Testis (tissue), 3 donors: ENCODE measurements around the gene KLF17. TPM values are rescaled to one million over a fixed set of nuclear protein-coding genes. Genes with fewer than 3 reads are reported as not detected.

ENCODE experiments used
- DNase-seq: peaks from one replicate; pipeline ENCODE4 v3.0.0-alpha.2; 2019
- H3K27ac ChIP-seq, 2 donors: fragments of 200-600 bp; sonication (generic); one replicate each; pipeline ENCODE4 v1.5.1; 2019
- H3K27me3 ChIP-seq: fragments of 200-600 bp; sonication (generic); one replicate; pipeline ENCODE4 v1.5.1; 2019
- H3K36me3 ChIP-seq: fragments of 200-600 bp; sonication (generic); one replicate; pipeline ENCODE4 v1.5.1; 2017; ENCODE audit warnings: low read depth; ENCODE audit errors: missing control alignments
- H3K4me1 ChIP-seq: fragments of 200-600 bp; sonication (generic); one replicate; pipeline ENCODE4 v1.5.1; 2019
- H3K4me3 ChIP-seq, 2 donors: fragments of 200-600 bp; sonication (generic); one replicate each; pipeline ENCODE4 v1.5.1; 2017 to 2019
- H3K9me3 ChIP-seq: fragments of 200-600 bp; sonication (generic); one replicate; pipeline ENCODE4 v1.5.1; 2017
- CTCF ChIP-seq, 3 experiments: fragments of 450-650 bp in 2 of 3; fragments of 200-600 bp in 1 of 3; sonication (generic) in 1 of 3; IDR thresholded peaks; one replicate each; pipeline ENCODE4 v1.5.1; 2016 to 2019; ENCODE audit warnings: antibody characterized with exemption in 3 of 3, mild to moderate bottlenecking in 2 of 3, moderate library complexity in 1 of 3
- POLR2A ChIP-seq: fragments of 450-650 bp; IDR thresholded peaks from one replicate; pipeline ENCODE4 v1.6.1; 2017; ENCODE audit warnings: antibody characterized with exemption, mild to moderate bottlenecking, moderate library complexity
- WGBS, 2 donors: methylation state at CpG; one replicate each; pipeline ENCODE4 v1.1.5; 2018; 5-methylcytosine and 5-hydroxymethylcytosine counted together
- intact Hi-C: fragments of 100-400 bp; cut with DNase I; formaldehyde crosslinking; loops from one replicate; pipeline ENCODE4 v1.15.1; 2023; ENCODE audit warnings: low total_unique reads
- polyA plus RNA-seq: library from polyadenylated mRNA; stranded (reverse); fragments of 350-450 nt; fragmentation: Illumina TruSeq; extraction: RNeasy Lipid Tissue Mini Kit (QIAGEN cat#74804); gene quantifications from one replicate; pipeline ENCODE4 v1.2.3, GENCODE V29; 2014; ENCODE audit warnings: low read depth, low replicate concordance; ENCODE audit not compliant: insufficient read depth
- total RNA-seq, 2 donors: library from RNA; depleted of rRNA; stranded (reverse); fragments of >200 nt; gene quantifications; one replicate each; pipeline ENCODE4 v1.2.3, GENCODE V29; 2016

KLF17 gene
- total and polyA plus RNA-seq, 3 donors from 2014 or later = 5.2 to 21.8 (median 7.6) TPM

DNA sequence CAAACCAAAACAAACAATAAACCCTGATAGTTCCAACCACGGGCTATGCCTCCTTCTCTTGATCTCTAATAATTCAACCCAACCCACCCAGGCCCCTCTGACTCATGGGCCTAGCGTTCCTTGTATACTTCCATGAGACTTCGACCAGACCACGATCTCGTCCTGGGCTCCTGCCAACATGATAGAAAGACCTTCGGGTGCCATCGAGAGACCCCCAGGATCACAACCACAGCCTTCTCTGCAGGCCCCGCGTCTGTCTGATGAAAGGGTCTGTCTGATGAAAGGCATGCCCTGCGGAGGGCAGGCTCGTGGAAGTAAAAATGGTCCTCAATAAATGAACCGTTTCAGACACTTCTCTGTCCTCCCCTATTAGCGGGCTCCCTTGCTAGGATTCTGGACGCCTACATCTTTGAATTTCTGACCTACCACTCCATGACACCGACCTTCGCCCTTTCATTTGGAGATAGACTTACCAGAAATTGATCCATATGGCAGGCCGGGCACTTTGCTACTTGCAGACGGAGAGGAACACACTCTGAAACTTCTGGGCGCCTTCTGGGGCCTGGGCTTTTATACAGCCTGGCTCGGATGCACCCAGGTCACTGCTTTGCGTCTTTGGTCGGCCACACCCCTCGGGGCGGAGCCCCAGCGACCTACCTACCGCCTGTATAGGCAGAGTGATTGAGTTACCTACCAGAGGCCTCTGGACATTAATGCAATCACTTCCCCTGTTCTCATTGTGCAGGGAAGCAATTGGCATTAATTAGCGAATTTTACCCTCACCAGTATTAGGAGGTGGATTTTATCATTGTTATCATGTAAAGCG lies 28.1 kb downstream of the KLF17 start:
- no peaks in the 10 kb centered on the region for H3K4me1 ChIP-seq
- intact Hi-C loops = no loop called here
- no peaks in the 10 kb centered on the region for H3K36me3 ChIP-seq
- H3K4me3 ChIP-seq = no peak overlapping the region
- WGBS, 2 donors = 67 to 80% methylated on average over 28 of the region's 28 CpGs
- no peaks in the 10 kb centered on the region for H3K27me3 ChIP-seq
- H3K27ac ChIP-seq = no peak overlapping the region
- no peaks in the 10 kb centered on the region for H3K9me3 ChIP-seq
- DNase-seq = no peak
- TF ChIP-seq CTCF (IDR thresholded peaks at IDR 0.05) (no peak), POLR2A (no peak)

- TF ChIP-seq CTCF (IDR thresholded peaks at IDR 0.05) = no peak
- TF ChIP-seq POLR2A = no peak
- Histone ChIP-seq H3K27me3 (no peaks in the 10 kb centered on the region), H3K27ac (no peak overlapping the region), H3K4me1 (no peaks in the 10 kb centered on the region), H3K36me3 (no peaks in the 10 kb centered on the region), H3K9me3 (no peaks in the 10 kb centered on the region), H3K4me3 (no peak overlapping the region)
- 80 to 86% methylated on average over 3 of the region's 3 CpGs for WGBS, 2 donors
- no peak for DNase-seq
- intact Hi-C loops = no loop called here
Observed at GRCh38 chr1:44147582-44147981, 29.0 kb downstream of the KLF17 start.

- WGBS, 2 donors = 75 to 77% methylated on average over 6 of the region's 6 CpGs
- no peak for DNase-seq
Observed at GRCh38 chr1:44151332-44151731, 32.7 kb downstream of the KLF17 start.

DNA sequence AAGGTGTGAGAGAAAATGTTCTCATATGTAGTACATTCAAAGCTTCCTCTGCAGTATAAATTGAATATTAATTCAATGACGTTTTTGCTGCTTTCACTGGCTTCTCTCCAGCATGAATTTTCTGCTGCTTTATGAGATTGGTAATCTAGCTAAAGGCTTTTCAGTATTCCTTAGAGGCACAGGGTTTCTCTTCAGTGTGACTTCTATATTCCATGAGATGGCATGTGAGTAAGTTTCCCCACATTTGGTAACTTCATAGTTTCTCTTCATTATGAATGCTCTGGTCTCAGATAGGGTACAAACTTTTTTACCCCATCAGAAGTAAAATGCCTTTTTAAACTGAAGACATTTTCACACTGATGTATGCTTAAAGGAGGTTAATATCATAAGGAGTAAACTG lies 33.2 kb downstream of the KLF17 start:
- no peaks in the 10 kb centered on the region for H3K4me1 ChIP-seq
- H3K27me3 ChIP-seq = no peaks in the 10 kb centered on the region
- H3K4me3 ChIP-seq = no peak overlapping the region
- H3K27ac ChIP-seq = no peak overlapping the region
- TF ChIP-seq CTCF (IDR thresholded peaks at IDR 0.05) (no peak), POLR2A (no peak)
- intact Hi-C loops = no loop called here
- H3K9me3 ChIP-seq = no peaks in the 10 kb centered on the region
- no peaks in the 10 kb centered on the region for H3K36me3 ChIP-seq
- 38 to 48% methylated on average over 1 of the region's 1 CpG for WGBS, 2 donors
- DNase-seq = no peak

More at GRCh38 chr1:44151332-44151731, 32.7 kb downstream of the KLF17 start:
- no peak for TF ChIP-seq POLR2A
- TF ChIP-seq CTCF (IDR thresholded peaks at IDR 0.05) = no peak
- intact Hi-C loops = no loop called here
- no peak overlapping the region for H3K27ac ChIP-seq
- H3K4me1 ChIP-seq = no peaks in the 10 kb centered on the region
- no peaks in the 10 kb centered on the region for H3K36me3 ChIP-seq
- no peaks in the 10 kb centered on the region for H3K9me3 ChIP-seq
- H3K4me3 ChIP-seq = no peak overlapping the region
- H3K27me3 ChIP-seq = no peaks in the 10 kb centered on the region

DNA sequence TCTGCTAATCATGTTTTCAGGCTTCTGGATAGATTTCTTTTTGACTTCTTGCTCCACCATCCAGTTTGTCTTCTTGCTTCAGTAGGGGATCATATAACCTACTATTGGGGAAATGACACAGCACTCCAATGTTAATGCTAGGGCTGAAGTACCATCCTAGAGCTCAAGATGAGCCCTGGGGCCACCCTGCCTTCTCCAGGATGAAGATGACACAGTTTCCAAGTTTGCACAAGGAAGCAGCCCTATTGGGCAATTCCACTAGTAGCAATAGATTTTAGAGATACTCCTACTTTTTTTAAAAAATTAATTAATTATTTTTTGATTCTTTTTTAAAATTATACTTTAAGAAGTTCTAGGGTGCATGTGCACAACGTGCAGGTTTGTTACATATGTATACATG lies 34.1 kb downstream of the KLF17 start:
- WGBS, 2 donors = 81 to 93% methylated on average over 1 of the region's 1 CpG
- H3K4me1 ChIP-seq = no peaks in the 10 kb centered on the region
- no peaks in the 10 kb centered on the region for H3K36me3 ChIP-seq
- intact Hi-C loops = no loop called here
- no peaks in the 10 kb centered on the region for H3K27me3 ChIP-seq
- no peaks in the 10 kb centered on the region for H3K9me3 ChIP-seq
- H3K27ac ChIP-seq = no peak overlapping the region
- TF ChIP-seq CTCF (IDR thresholded peaks at IDR 0.05) (no peak), POLR2A (no peak)
- DNase-seq = no peak
- no peak overlapping the region for H3K4me3 ChIP-seq
